AG04450 (cell line): Measurements from ENCODE around the gene SLC27A3. TPM values are rescaled to one million over a fixed set of nuclear protein-coding genes. Genes with fewer than 3 reads are reported as not detected.

Experiments used
- CTCF ChIA-PET: fragments of 300-600, 350-600 bp; formaldehyde crosslinking; extraction: SDS; loops from one replicate; lab custom pipeline; 2022; ENCODE audit warnings: antibody characterized with exemption, inconsistent platforms; lab: Charles Lee
- POLR2A ChIA-PET: fragments of 350-600 bp; formaldehyde crosslinking; extraction: SDS; loops from one replicate; lab custom pipeline; 2021; ENCODE audit warnings: antibody characterized with exemption, inconsistent platforms; lab: Yijun Ruan, JAX
- DNase-seq: peaks from one replicate; pipeline ENCODE4 v3.0.0-alpha.2; 2011; ENCODE audit warnings: low read depth, low spot score
- H3K27ac ChIP-seq: one replicate; pipeline ENCODE4 v1.5.1; 2012; ENCODE audit warnings: low read depth, low read length, control low read depth
- H3K27me3 ChIP-seq: one replicate; pipeline ENCODE4 v1.6.0; 2012; ENCODE audit warnings: low read length; ENCODE audit not compliant: control insufficient read depth, insufficient read depth
- H3K4me3 ChIP-seq: 2 replicates; pipeline ENCODE4 v1.5.1; 2011; ENCODE audit warnings: mild to moderate bottlenecking, low read depth, low read length, control low read depth
- H3K9me3 ChIP-seq: 2 replicates; pipeline ENCODE4 v1.5.1; 2012; ENCODE audit warnings: low read length; ENCODE audit not compliant: control insufficient read depth, insufficient read depth
- polyA minus RNA-seq: library from RNA; depleted of rRNA, polyadenylated mRNA; stranded (reverse); fragments of >200 nt; gene quantifications from 2 replicates; pipeline ENCODE4 v1.2.3, GENCODE V29; 2011; rRNA and poly(A)+ RNA removed
- polyA plus RNA-seq: library from polyadenylated mRNA; depleted of rRNA; stranded (reverse); fragments of >200 nt; gene quantifications from 2 replicates; pipeline ENCODE4 v1.2.3, GENCODE V29; 2011; rRNA removed
- TF ChIP-seq, protein P1 (sequence below): IDR thresholded peaks from 2 replicates; pipeline ENCODE4 v1.5.1; 2011; ENCODE audit warnings: low read depth, low read length, control low read depth, inconsistent platforms

SLC27A3 gene, protein sequence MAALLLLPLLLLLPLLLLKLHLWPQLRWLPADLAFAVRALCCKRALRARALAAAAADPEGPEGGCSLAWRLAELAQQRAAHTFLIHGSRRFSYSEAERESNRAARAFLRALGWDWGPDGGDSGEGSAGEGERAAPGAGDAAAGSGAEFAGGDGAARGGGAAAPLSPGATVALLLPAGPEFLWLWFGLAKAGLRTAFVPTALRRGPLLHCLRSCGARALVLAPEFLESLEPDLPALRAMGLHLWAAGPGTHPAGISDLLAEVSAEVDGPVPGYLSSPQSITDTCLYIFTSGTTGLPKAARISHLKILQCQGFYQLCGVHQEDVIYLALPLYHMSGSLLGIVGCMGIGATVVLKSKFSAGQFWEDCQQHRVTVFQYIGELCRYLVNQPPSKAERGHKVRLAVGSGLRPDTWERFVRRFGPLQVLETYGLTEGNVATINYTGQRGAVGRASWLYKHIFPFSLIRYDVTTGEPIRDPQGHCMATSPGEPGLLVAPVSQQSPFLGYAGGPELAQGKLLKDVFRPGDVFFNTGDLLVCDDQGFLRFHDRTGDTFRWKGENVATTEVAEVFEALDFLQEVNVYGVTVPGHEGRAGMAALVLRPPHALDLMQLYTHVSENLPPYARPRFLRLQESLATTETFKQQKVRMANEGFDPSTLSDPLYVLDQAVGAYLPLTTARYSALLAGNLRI
- polyA plus RNA-seq, result 9.9 and 14.3 TPM in 2 replicates
- polyA minus RNA-seq, result 12.6 and 12.9 TPM in 2 replicates

DNA sequence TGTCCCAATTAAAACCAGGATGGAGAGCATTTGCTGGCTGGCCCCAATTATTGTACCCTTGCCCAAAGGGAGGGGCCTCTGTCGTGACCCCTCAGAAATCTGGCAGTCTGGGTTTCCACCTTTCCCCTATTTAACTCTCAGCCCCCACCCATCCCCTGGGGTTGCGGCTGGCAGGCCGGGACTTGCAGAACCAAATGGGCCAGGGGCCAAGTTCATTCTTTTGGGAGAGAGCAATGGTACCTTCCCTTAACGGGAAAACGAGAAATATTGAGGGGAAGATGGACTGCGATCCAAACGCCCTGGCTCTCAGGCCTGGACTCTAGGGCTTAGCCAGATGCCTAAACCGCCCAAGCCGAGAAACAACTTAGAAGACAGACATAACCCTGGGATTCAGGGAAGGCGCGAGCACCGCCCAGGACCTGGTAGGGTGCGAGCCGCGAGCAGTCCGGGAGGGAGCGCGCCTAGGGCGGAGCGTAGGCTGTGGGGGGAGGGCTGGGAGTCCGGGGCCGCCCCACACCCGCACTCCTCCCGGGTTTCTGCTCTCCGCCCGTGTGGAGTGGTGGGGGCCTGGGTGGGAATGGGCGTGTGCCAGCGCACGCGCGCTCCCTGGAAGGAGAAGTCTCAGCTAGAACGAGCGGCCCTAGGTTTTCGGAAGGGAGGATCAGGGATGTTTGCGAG lies at the start of gene SLC27A3:
Gene SLC27A3 (plus strand): TSS at position 628 of the 678 bp plus-strand sequence. CDS start 91 bp downstream, outside the sequence.
- H3K27me3 ChIP-seq, result no peaks in the 10 kb centered on the region
- POLR2A ChIA-PET, result interaction anchor here (1.0 to 1.4 kb wide), 4 partner anchors 9 to 364 kb away, joined by 3 to 7 read pairs (median 6); partner anchors contain the start of gene RPS27
- CTCF ChIA-PET, result interaction anchor here (1.0 to 4.2 kb wide), 2 partner anchors 212 to 264 kb away, joined by 3 to 16 read pairs; partner anchors contain the start of gene RAB13
- peak within 1 kb of the TSS; percentile 73 for H3K4me3 ChIP-seq
- TF ChIP-seq, protein P1, sequence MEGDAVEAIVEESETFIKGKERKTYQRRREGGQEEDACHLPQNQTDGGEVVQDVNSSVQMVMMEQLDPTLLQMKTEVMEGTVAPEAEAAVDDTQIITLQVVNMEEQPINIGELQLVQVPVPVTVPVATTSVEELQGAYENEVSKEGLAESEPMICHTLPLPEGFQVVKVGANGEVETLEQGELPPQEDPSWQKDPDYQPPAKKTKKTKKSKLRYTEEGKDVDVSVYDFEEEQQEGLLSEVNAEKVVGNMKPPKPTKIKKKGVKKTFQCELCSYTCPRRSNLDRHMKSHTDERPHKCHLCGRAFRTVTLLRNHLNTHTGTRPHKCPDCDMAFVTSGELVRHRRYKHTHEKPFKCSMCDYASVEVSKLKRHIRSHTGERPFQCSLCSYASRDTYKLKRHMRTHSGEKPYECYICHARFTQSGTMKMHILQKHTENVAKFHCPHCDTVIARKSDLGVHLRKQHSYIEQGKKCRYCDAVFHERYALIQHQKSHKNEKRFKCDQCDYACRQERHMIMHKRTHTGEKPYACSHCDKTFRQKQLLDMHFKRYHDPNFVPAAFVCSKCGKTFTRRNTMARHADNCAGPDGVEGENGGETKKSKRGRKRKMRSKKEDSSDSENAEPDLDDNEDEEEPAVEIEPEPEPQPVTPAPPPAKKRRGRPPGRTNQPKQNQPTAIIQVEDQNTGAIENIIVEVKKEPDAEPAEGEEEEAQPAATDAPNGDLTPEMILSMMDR, result no peak
- no peaks in the 10 kb centered on the region; the same call in 1 of the 2 replicates for H3K9me3 ChIP-seq
- no peak for DNase-seq
- H3K27ac ChIP-seq, result no peak within 1 kb of the TSS

DNA sequence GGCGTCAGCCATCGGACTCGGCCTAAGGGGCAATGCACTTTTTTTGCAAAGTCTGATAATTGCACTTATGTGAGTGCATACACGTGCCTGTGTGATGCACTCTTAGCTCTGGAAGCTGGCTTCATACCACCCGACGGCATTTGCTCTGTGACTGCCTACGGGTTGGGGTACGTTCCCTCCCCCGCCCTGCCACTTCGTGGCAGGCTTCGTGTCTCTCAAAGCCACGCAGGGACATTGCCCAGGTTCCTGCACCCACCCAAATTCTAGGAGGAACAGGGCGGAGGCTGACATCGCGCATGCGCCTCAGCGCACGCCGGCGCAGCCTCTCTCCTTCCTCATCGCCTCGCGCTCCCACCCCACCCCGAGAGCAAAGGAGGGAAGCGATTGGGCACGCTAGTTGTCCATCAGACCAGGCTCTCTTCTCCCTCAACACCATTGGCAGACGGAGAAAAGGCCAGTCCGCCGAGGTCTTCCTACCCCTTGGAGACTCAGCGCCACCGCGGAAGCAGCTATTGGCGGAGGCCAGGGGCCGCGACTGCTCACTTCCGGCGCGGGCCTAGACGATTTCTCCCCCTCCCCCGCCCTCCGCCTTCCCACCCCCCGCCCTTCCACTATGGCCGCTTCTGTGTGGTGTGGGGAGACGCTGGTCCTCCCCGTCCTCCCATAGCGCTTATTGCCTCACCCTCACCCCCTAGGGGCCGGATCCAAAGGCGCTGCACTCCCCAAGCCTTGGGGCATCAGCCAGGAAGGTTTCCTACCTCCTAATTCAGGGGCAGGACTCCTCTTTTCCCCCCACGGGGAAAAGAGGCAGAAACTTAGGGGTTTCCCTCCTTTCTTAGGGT lies 47.5 kb upstream of the SLC27A3 start, which contains the start of gene INTS3:
Gene INTS3 (plus strand): TSS at position 588 of the 842 bp plus-strand sequence. CDS start 585 bp downstream, outside the sequence.
- Histone ChIP-seq H3K4me3 (peak within 1 kb of the TSS; percentile 93), H3K27ac (peak within 1 kb of the TSS; percentile 94), H3K27me3 (no peaks in the 10 kb centered on the region), H3K9me3 (peaks cover 5% of the 10 kb centered on the region; the same call in 1 of the 2 replicates)
- ChIA-PET POLR2A (interaction anchor here (0.5 to 2.0 kb wide), 8 partner anchors 10 to 295 kb away, joined by 3 to 14 read pairs (median 4); partner anchors contain the start of genes CHTOP and RPS27), CTCF (interaction anchor here (0.6 to 2.2 kb wide), 7 partner anchors 14 to 234 kb away, joined by 3 to 7 read pairs (median 4); no protein-coding TSS in a partner anchor)
- DNase-seq, result peak; percentile 100
- TF ChIP-seq, protein P1, result no peak; the same call in 1 of the 2 replicates

DNA sequence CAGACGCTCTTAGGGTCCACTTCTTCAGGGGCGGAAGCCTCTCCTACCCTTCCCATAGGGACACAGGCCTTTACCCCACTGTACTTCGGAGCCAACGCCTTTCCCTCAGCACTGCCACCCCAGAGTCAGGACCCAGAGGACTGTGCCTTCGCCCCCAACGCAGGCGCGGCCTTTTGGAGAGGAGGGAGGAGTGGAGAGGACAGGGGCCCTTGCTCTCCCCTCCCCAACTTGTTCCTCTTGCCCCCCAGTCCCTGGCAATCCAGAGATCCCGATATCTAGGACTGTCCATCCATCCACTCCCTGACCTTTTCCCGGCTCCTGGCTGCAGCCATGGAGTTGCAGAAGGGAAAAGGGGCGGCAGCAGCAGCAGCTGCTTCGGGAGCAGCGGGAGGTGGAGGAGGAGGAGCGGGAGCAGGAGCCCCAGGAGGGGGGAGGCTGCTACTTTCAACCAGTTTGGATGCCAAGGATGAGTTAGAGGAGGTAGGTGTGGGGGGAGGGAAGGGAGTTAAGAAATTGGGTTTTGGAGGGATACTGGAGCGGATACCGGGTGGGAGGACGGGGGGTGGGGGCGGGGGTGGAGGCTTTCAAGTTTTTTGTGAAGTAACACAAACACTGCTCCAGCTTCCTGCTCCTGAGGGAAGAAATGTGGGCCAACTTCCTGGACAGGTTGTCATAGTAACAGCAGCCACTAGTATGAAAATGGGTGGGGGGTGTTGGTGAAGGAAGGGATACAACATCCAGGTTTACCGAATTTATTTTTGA lies 46.7 kb upstream of the SLC27A3 start:
- ChIA-PET CTCF (interaction anchor here (0.7 to 2.2 kb wide), 4 partner anchors 20 to 235 kb away, joined by 3 to 7 read pairs (median 4); no protein-coding TSS in a partner anchor), POLR2A (interaction anchor here (0.5 to 2.0 kb wide), 7 partner anchors 9 to 294 kb away, joined by 3 to 14 read pairs (median 4); partner anchors contain the start of genes CHTOP and RPS27)
- DNase-seq, result no peak

More for the DNA sequence above, 46.7 kb upstream of the SLC27A3 start:
- H3K4me3 ChIP-seq, result peak overlapping the region; percentile 93
- no peaks in the 10 kb centered on the region for H3K27me3 ChIP-seq
- peak overlapping the region; percentile 94 for H3K27ac ChIP-seq
- peaks cover 5% of the 10 kb centered on the region; the same call in 1 of the 2 replicates for H3K9me3 ChIP-seq
- TF ChIP-seq, protein P1, result no peak
